NK-92 (cell line): Measurements from ENCODE around the gene GPATCH11.

Source experiments
- DNase-seq: peaks from one replicate; lab custom pipeline; 2025; ENCODE audit not compliant: unreplicated experiment; lab: John Stamatoyannopoulos, UW

The GPATCH11 gene

DNA sequence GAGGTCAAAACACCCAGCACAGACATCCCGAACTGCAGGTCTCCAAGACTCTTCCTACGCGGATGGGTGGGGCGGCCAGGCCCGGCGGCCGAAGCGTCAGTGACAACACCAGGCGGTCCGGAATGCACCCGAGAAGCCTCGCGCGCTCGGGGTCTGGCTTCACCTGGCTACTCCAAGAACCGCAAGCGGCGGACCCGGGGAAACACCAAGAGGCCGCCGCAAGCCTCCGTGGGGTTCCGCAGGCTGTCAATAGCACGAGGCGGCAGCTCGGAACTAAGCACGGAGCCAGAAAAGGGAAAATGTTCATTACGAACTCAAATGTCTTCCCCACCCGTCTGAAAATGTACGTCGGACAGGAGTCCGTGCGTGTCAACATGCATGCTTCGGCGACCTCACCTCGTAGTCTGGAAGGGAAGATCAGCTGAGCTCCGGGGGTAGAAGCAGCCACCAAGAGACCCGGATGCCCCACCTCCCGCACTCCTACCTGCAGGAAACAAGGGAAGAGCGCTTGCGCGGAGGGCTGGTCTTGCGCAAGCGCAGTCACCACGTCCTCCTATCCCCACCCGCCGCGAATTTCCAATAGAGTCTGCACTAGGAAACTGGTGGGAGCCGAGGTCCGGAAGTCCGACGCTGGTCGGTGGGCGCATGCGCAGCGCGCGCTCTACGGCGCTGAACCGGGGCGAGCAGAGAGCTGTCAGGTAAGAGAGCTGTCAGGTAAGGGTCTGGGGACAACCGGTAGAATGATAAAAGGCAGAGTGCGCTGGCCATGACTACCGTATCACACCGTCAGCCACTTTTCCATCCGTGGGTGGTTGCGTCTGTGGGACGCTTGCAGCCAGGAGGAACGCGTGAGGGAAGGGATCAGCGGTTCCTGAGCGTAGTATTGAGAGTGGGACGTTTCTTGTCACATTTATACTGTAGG lies at the start of gene GPATCH11, which contains the start of gene HEATR5B:
Gene GPATCH11, plus strand, starts transcription at position 646 of the 922 bp plus-strand sequence. CDS start 3,864 bp downstream, outside the sequence.
Gene HEATR5B, minus strand, starts transcription at position 500 of the 922 bp plus-strand sequence. CDS start 958 bp downstream, outside the sequence.
- peak; percentile 63 for DNase-seq

- DNase-seq: no peak
Observed at GRCh38 chr2:37037771-37038170, 46.5 kb upstream of the GPATCH11 start.

- DNase-seq: no peak
Observed at GRCh38 chr2:37039580-37039979, 44.7 kb upstream of the GPATCH11 start.

GRCh38 chr2:37052600-37053332 lies 31.6 kb upstream of the GPATCH11 start:
- no peak for DNase-seq

GRCh38 chr2:37059841-37060240 lies 24.5 kb upstream of the GPATCH11 start:
- no peak for DNase-seq

- no peak for DNase-seq
Observed at GRCh38 chr2:37060446-37060845, 23.9 kb upstream of the GPATCH11 start.

- DNase-seq: no peak
Observed at GRCh38 chr2:37061013-37061711, 23.2 kb upstream of the GPATCH11 start.

DNA sequence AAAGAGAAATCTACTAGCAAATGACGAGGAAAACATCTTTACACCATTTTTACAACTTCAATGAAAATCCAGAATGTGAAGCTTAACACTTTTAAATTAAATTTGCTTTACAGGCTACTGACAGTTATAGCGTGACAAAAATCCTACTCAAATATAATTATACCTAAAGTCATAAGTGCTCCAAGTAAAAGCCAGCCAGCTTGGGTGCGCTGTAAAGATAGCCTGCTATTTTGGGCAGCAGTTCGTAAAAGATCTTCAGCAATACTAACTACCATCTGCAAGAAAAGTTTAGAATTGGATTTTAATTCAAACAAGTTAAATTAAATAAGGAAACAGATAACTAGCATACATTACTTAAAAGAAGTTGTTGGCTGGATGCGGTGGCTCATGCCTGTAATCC lies 22.5 kb upstream of the GPATCH11 start:
- DNase-seq: no peak

GRCh38 chr2:37068686-37069085 lies 15.6 kb upstream of the GPATCH11 start:
- DNase-seq: no peak

- DNase-seq: no peak
Observed at GRCh38 chr2:37070931-37071330, 13.4 kb upstream of the GPATCH11 start.

- no peak for DNase-seq
Observed at GRCh38 chr2:37080266-37080665, 4.1 kb upstream of the GPATCH11 start.

- no peak for DNase-seq
Observed at GRCh38 chr2:37080689-37081088, 3.6 kb upstream of the GPATCH11 start.

- no peak for DNase-seq
Observed at GRCh38 chr2:37084797-37085196, 479 bp downstream of the GPATCH11 start.

DNA sequence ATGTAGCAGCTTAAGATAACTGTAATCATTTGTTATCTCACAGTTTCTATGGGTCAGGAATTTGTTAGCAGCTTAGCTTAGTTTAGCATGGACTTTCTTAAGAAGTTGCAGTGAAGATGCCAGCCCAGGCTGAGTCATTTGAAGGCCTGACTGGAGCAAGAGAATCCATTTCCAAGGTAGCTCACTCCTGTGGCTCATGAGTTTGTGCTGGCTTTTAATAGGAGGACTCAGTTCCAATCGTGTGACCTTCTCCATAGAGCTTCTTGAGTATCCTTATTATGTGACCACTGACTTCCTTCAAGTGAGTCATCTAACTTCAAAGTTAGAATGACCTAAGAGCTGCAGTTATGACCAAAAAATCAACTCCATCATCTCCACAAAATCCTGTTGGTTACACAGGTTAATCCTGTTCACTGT lies 1.4 kb downstream of the GPATCH11 start:
- DNase-seq: no peak

- DNase-seq: no peak
Observed at GRCh38 chr2:37090019-37090477, 5.7 kb downstream of the GPATCH11 start.

- DNase-seq: no peak
Observed at GRCh38 chr2:37091873-37092272, 7.6 kb downstream of the GPATCH11 start.

DNA sequence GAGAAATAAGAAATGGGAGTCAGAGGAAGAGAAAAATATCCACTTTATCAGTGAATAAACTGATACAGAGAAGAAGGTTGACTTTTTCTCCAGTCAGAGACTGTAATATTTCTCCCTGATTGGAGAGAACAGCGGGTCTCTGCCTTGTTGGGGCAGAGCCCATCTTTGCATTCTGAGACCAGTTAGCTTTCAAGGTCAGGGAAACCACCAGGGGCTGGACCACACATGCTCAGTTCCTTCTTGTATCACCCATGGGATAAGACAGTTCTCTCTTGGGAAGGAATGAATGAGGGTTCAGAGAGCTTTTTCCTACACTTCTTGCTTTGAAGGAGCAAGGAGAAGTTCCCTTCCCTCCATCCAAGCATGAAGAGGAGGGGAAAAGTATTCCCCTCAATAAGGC lies 12.2 kb downstream of the GPATCH11 start:
- no peak for DNase-seq

DNA sequence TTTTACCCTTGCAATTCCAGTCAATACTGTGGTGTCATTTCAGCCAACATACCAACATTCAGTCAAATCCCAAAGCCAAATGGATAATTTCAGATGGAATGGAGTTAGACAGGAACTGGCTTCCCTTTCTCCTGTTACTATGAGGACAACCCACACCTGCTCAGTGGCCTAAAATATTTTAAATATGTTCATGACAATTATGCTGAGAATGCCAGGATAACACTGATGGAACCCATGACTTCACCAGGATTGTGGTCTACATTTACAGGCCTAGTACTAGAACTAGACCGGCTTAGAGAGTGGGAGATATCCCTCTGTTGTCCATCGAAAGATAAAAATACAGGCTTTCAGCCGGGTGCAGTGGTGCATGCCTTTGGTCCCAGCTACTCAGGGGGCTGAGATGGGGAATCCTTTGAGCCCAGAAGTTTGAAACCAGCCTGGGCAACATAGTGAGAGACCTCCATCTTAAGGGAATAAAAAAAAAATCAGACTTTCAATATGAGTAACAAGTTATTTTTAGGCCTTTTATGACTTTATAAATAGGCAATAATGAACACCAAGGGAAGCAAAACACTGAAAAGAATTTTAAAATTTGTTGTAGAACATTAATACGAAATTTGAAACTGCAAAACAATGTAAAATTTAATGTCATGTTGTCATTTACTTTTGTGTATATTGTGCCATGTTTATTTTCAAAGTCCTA lies 14.2 kb downstream of the GPATCH11 start:
- DNase-seq: no peak

GRCh38 chr2:37100054-37100453 lies 15.7 kb downstream of the GPATCH11 start:
- DNase-seq: no peak

DNA sequence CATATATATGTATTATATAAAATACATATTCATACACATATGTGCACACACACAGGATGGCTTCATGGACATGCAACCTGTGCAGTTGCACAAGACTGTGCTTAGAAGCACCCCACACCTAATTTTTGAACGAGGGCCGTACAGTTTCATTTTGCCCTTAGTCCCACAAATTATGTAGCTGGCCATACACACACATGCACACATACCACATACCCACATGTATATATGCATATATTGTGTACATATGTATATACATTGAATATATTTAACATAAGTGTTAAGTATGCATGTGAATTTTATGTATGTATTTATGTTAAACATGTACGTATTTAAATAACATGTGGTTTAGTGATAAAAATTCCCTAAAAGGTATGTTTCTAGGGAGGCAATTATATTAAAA lies 18.3 kb downstream of the GPATCH11 start:
- no peak for DNase-seq

- no peak for DNase-seq
Observed at GRCh38 chr2:37104178-37104577, 19.9 kb downstream of the GPATCH11 start.
